Loucy (cell line): ENCODE results near the gene ARID2.

Source experiments
- H2AFZ ChIP-seq: fragments of 200-600 bp; sonication (generic); 2 replicates; pipeline ENCODE4 v1.6.0; 2016; ENCODE audit warnings: antibody characterized with exemption, mild to moderate bottlenecking, low read length, moderate library complexity
- H3F3A ChIP-seq: fragments of 200-600 bp; 2 replicates; pipeline ENCODE4 v1.6.0; 2016; ENCODE audit warnings: antibody characterized with exemption, low read depth, mild to moderate bottlenecking
- H3K27me3 ChIP-seq: fragments of 200-600 bp; sonication (generic); 2 replicates; pipeline ENCODE4 v1.6.1; 2014; ENCODE audit warnings: low read length, mild to moderate bottlenecking; ENCODE audit not compliant: insufficient read depth, poor library complexity, severe bottlenecking
- H3K36me3 ChIP-seq: fragments of 200-600 bp; sonication (generic); 2 replicates; pipeline ENCODE4 v1.6.1; 2016; ENCODE audit warnings: low read length; ENCODE audit not compliant: insufficient read depth
- H3K4me1 ChIP-seq: fragments of 200-600 bp; sonication (generic); 2 replicates; pipeline ENCODE4 v1.5.1; 2014; ENCODE audit warnings: low read length, mild to moderate bottlenecking; ENCODE audit not compliant: insufficient read depth, poor library complexity, severe bottlenecking
- H3K4me2 ChIP-seq: fragments of 200-600 bp; sonication (generic); 2 replicates; pipeline ENCODE4 v1.6.0; 2014; ENCODE audit warnings: antibody characterized with exemption, low read length, low read depth, mild to moderate bottlenecking; ENCODE audit not compliant: poor library complexity, severe bottlenecking
- H3K4me3 ChIP-seq: fragments of 200-600 bp; sonication (generic); 2 replicates; pipeline ENCODE4 v1.5.1; 2014; ENCODE audit warnings: low read length, mild to moderate bottlenecking, mixed read lengths; ENCODE audit not compliant: poor library complexity, severe bottlenecking
- H3K79me2 ChIP-seq: fragments of 200-600 bp; sonication (generic); 2 replicates; pipeline ENCODE4 v1.6.1; 2014; ENCODE audit warnings: low read length; ENCODE audit not compliant: insufficient read depth
- H3K9ac ChIP-seq: fragments of 200-600 bp; sonication (generic); 2 replicates; pipeline ENCODE4 v1.6.0; 2014; ENCODE audit warnings: mild to moderate bottlenecking, low read depth, low read length, moderate library complexity; ENCODE audit not compliant: poor library complexity, severe bottlenecking
- H3K9me2 ChIP-seq: fragments of 200-600 bp; sonication (generic); replicated peaks from 2 replicates; pipeline ENCODE4 v1.6.1; 2016; ENCODE audit warnings: low read depth, low read length, mixed read lengths
- H3K9me3 ChIP-seq: fragments of 200-600 bp; sonication (generic); 2 replicates; pipeline ENCODE4 v1.6.1; 2014; ENCODE audit warnings: mild to moderate bottlenecking, antibody characterized with exemption, low read length, low read depth; ENCODE audit not compliant: insufficient read depth
- H4K20me1 ChIP-seq: fragments of 200-600 bp; sonication (generic); 2 replicates; pipeline ENCODE4 v1.6.0; 2014; ENCODE audit warnings: antibody characterized with exemption, low read length, mild to moderate bottlenecking; ENCODE audit not compliant: insufficient read depth, poor library complexity, severe bottlenecking
- CTCF ChIP-seq: fragments of 200-600 bp; sonication (generic); conservative IDR thresholded peaks from 2 replicates; pipeline ENCODE4 v1.5.1; 2014; ENCODE audit warnings: mild to moderate bottlenecking, antibody characterized with exemption, low read length
- EZH2phosphoT487 ChIP-seq: fragments of 200-600 bp; IDR thresholded peaks from 2 replicates; pipeline ENCODE4 v1.6.1; 2018; ENCODE audit warnings: antibody characterized with exemption, mild to moderate bottlenecking, moderate library complexity, borderline replicate concordance

Gene ARID2

GRCh38 chr12:45852508-45852907, 123.0 kb downstream of the ARID2 start:
- Histone ChIP-seq H3K4me3 (no peak overlapping the region), H3K4me1 (no peaks in the 10 kb centered on the region), H3K9me3 (no peaks in the 10 kb centered on the region), H3K36me3 (peaks cover 65% of the 10 kb centered on the region), H2AFZ (no peak overlapping the region), H3K9me2 (no peaks in the 10 kb centered on the region), H3K79me2 (no peaks in the 10 kb centered on the region), H3K27me3 (no peaks in the 10 kb centered on the region), H4K20me1 (no peaks in the 10 kb centered on the region), H3K4me2 (no peak overlapping the region), H3K9ac (no peak overlapping the region), H3F3A (no peaks in the 10 kb centered on the region)
- TF ChIP-seq EZH2phosphoT487 (no peak), CTCF (no peak)

GRCh38 chr12:45853550-45853949, 124.0 kb downstream of the ARID2 start:
- Histone ChIP-seq H3K9me3 (no peaks in the 10 kb centered on the region), H4K20me1 (no peaks in the 10 kb centered on the region), H3K4me1 (no peaks in the 10 kb centered on the region), H3K4me2 (no peak overlapping the region), H3K4me3 (no peak overlapping the region), H3K9ac (no peak overlapping the region), H3K36me3 (peaks cover 59% of the 10 kb centered on the region), H3K79me2 (no peaks in the 10 kb centered on the region), H2AFZ (no peak overlapping the region), H3K27me3 (no peaks in the 10 kb centered on the region), H3K9me2 (no peaks in the 10 kb centered on the region), H3F3A (no peaks in the 10 kb centered on the region)
- no peak for TF ChIP-seq EZH2phosphoT487

- Histone ChIP-seq H3K9me2 (no peaks in the 10 kb centered on the region), H3K4me3 (no peak overlapping the region), H3K9me3 (no peaks in the 10 kb centered on the region), H3K4me1 (no peaks in the 10 kb centered on the region), H3K27me3 (no peaks in the 10 kb centered on the region), H4K20me1 (no peaks in the 10 kb centered on the region), H2AFZ (no peak overlapping the region), H3K9ac (no peak overlapping the region), H3K4me2 (no peak overlapping the region), H3K79me2 (no peaks in the 10 kb centered on the region), H3K36me3 (peaks cover 28% of the 10 kb centered on the region; the same call in 1 of the 2 replicates), H3F3A (no peaks in the 10 kb centered on the region)
- TF ChIP-seq EZH2phosphoT487, result no peak
- no peak for TF ChIP-seq CTCF
These were observed 133.8 kb downstream of the ARID2 start for GRCh38 chr12:45863332-45863731.

- Histone ChIP-seq H3K4me1 (no peaks in the 10 kb centered on the region), H3K36me3 (peaks cover 47% of the 10 kb centered on the region; the same call in 1 of the 2 replicates), H4K20me1 (no peaks in the 10 kb centered on the region), H3K27me3 (no peaks in the 10 kb centered on the region), H2AFZ (no peak overlapping the region), H3K9ac (no peak overlapping the region), H3K9me3 (no peaks in the 10 kb centered on the region), H3K4me2 (no peak overlapping the region), H3K79me2 (no peaks in the 10 kb centered on the region), H3K4me3 (no peak overlapping the region), H3K9me2 (no peaks in the 10 kb centered on the region), H3F3A (no peaks in the 10 kb centered on the region)
- TF ChIP-seq EZH2phosphoT487 (no peak), CTCF (no peak)
These were observed 136.8 kb downstream of the ARID2 start for GRCh38 chr12:45866299-45866698.
